ENCODE results near the gene PSME3IP1.

- TF ChIP-seq CTCF (IDR thresholded peaks at IDR 0.05) (no peak), POLR2AphosphoS5 (IDR thresholded peaks at IDR 0.05) (no peak)
These were observed 19.4 kb downstream of the PSME3IP1 start for GRCh38 chr16:57166451-57166850.
